Putamen (tissue), 1 donor: ENCODE data around the gene CLSTN2.

Experiments used
- DNase-seq: peaks from one replicate; pipeline ENCODE4 v3.0.0-alpha.2; 2016; ENCODE audit warnings: low spot score

The CLSTN2 gene

DNA sequence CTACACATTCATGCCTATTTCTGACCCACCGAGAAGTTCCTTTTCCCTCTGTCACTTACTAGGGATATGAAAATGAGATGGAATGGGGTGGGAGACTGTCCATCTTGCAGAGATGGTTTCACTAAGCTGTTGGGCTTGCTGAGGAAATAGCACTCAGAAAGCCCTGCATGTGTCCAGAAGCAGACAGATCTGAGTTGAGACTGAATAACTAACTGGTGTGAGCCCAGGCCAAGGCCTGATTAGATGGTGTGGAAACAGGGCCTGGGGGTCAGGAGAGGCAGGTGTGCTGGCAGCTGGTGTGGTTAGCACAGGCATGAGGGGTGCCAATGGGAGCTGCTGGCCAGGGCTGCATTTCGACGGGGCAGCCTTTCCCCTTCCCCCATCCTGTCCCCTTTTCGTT, 72.1 kb downstream of the CLSTN2 start:
- DNase-seq: no peak

DNA sequence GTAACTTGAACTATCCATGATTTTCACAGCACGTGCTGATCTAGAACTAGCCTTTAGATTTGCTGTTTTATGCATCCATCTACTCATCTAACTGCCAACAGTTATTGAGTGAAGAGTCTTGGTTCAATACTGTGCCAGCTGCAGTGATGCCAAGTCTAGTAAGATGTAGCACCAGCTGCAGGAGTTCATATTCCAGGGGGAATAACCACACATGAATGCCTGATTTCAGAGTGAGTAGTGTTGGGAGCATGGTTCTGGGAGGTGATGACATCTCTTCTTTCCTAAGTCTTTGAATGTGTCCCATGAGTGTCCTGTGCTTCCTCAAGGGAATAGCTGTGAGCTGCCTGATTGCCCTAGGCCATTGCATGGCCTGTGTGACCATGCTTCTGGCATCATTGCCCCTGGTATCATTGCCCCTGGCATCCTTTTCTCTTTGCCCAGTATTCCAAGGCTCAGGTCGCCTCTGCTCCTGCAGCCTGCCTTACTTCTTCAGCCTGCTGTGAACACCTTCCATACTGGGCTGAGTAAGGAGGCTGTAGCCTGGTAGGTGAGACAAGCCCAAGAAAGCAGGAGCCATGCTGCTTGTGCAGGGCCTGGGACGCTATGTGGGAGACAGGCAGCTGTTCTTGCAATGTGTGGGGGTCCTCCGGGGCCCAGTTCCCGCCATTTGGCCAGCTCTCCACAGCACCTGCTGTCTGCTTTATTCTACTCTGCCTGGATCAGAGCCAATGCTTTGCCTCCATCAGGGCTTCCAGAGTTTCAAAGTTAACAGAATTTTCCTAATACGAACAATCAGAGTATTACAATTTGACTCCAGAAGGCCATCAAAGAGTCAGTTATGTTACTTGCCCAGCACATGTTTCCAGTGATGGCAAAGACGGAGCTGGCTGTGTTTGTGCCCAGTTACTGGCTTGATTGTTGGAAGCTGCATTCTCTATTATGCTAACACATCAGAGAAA, 73.2 kb downstream of the CLSTN2 start:
- DNase-seq: peak; percentile 43

DNA sequence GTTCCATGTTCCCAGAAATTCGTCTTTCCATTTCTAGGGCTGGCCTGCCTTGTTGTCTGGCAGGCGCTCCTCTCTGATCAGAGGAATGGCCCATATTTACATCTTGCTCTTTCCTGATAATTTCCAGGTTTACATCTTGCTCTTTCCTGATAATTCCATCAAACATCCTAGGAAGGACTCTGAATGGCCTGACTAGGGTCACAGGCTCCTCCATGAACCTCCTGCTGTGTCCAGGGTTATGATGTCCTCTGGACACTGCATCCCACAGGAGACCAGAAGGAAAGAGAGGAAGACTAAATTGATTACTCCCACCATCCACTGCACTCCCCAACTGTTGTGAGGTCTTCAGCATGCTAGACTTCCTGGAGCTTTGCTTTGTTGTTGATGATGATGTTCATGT, 75.4 kb downstream of the CLSTN2 start:
- DNase-seq: no peak

DNA sequence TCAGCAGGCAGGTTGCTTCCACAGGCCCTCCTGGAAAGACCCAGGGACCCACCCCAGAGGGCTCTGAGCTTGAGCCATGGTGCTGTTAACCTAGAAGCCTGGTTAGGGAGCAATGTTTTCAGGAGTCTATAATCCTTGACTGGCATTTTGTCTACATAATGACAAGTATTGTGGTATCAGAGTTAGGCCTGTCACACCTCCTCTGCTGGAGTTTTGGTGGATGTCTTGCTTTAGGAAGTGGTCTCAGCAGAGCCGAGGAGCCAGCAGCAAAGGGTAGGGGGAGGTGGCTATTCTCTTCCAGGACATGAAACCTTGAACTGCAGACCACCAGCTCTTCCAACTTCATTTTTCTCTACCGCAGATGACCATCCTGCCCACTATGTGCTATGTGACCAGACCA, 76.1 kb downstream of the CLSTN2 start:
- DNase-seq: no peak

DNA sequence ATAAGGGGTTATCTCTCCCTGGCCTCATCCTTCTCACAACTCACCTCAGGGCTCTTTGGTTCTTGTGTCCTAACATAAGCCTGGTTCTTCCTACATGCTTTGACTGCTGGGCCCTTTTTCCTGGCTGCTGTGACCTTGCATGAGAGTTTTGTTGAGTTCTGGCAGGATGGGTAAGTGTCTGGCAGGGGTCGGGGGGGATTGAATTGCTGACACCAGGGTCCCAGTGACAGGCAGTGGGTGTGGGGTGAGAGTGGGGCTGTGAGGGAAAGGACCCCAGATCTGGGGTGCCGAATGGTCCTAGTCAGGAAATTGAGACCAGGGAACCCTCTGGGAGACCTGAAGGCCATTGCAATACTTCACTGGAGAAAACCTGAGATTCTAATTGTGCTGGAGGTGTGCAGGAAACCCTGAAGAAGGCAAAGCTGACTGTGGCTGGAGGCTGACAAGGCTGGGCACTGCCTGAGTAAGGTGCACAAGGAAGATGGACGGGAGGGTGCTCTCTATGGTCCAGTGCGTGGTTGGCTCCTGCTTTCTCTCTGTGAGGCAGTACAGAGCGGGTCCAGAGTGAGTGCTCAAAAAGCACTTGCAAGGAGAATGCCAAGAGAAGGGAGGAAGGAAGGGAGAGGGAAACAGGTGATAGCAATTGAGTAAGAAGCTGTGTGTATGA, 76.8 kb downstream of the CLSTN2 start:
- DNase-seq: no peak

DNA sequence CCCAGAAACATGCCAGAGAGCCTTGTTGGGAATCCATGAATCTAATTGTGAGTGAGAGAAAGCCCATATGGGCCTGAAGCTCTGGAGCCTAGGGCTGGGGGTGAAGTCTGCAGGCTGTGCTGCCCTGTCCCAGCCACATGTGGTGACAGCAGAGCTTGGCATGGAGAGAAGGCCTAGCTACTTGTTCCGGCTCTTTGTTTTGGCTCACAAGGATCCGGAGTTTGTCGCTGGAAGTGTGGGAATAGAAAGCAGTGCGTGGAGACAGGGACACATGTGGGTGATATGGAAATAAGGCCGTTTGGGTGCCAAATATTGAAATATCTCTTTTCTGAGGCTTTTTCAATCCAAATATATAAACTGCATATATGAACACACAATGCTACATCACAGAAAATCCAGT, 78.2 kb downstream of the CLSTN2 start:
- no peak for DNase-seq

DNA sequence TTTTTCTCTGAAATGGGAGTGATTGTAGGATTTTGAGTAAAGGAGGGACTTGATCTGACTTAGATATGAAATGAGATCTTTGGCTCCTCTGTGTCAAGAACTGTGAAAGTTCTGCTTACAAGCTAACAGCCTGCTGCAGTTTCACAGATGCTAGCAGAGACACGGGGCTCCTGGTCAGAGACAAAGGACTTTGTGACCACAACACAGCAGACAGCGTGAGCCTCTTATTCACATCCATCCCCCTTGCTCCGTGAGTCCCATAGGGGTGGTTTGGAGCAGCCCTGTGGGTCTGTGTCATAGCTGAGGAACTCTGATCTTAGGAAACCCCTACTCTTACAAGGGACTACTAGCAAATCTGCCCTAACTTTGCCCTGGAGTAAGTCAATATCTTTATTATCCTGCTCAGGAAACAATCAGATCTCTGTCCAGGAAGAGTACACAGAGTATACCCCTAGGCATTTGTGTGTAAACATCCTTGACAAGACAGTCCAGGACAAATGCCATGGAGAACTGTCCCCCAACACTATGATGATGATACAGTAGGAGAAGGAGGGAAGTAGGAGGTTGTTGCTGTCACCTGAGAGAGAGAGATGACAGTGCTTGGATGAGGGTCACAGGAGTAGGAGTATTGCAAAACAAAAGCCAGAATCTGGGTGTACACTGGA, 80.0 kb downstream of the CLSTN2 start:
- no peak for DNase-seq

DNA sequence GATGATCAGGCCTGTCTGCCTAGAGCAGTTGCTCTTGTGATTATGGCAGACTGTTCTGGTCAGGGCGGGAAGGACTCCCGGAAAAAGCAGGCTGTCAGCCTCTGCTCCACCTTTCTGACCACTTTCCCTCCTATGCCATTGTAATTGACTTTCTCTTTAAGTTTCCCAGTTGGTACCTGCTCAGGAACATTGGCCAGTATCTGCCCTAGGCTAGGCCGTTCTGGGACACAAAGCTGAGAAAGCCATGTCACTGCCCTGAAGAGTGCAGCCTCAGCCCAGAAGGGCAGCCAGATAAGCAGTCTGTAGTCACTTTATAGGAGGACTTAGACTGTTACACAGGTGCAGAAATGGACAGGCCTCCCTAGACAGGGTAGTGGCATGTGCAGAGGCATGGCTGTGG, 80.8 kb downstream of the CLSTN2 start:
- no peak for DNase-seq

DNA sequence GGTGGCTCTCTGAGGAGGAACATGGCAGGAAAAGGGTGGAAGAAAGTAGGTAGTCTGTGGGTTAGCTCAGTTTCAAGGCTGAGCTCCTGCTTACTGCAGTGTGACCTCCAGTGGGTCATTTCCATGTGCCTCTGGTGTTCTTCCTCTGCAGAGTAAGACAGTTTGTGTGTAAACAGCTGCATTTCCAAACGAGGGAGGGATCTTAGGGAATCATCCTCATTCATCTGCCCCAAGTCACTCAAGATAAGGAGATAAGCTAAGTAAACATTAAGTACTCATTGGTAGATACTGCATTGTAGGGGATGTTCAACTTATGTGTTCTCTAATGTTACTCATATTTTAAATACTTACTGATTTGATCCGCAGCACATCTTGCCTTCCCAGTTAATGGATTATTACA, 83.6 kb downstream of the CLSTN2 start:
- DNase-seq: no peak

DNA sequence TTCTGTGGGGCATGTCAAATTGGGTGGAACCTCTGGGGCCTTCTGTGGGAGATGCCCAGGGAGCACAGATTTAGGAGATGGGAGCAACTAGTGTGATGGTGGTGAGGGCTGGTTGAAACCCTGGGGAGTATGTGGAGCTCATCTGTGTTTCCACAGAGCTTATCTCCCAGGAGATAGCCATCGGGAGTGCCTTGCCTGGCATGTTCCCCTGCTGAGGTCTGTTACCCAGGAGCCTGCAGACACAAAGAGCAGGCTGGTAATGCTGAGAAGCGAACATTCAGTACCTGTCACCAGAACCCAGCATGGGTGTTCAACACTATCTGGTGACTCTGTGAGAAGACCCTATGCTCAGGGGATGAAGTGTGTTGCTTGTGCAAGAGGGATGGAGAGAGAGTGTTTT, 85.0 kb downstream of the CLSTN2 start:
- no peak for DNase-seq

DNA sequence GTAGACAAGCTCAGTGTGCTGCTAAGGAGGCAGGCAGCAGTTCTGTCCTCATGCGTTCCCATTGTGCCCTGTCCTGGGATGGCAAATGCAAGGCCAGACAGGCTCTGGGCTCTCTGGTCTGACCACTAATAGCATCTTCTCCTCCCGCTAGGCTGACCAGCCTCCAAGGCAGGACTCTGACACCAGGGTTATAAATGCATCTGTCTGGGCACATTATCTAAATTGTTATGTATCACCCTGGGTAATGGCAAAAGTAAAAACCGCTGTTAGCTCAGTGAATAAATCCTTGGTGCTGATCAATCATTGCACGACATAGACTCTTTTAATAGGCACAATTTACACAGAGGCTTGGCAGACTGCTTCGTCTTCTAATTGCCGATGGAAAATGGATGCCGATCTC, 85.6 kb downstream of the CLSTN2 start:
- DNase-seq: no peak

DNA sequence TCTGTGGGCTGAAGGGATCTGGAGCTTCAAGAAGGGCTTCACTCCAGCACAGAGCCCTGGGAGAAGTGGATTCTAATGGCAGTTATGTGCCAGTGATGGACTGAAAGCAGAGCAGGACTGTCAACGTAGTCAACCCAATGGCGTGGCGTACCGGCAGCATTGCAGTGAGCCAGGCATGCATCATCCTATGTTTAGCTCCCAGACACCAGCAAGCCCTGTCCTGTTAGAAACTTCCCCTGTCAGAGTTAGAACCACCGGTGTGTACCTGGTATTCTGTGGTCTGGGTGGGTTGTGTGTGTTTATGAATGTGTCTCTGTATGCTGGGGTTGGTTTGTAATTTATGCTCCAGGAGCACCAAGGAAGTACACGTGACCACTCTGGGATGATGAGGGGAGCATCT, 86.3 kb downstream of the CLSTN2 start:
- DNase-seq: no peak

DNA sequence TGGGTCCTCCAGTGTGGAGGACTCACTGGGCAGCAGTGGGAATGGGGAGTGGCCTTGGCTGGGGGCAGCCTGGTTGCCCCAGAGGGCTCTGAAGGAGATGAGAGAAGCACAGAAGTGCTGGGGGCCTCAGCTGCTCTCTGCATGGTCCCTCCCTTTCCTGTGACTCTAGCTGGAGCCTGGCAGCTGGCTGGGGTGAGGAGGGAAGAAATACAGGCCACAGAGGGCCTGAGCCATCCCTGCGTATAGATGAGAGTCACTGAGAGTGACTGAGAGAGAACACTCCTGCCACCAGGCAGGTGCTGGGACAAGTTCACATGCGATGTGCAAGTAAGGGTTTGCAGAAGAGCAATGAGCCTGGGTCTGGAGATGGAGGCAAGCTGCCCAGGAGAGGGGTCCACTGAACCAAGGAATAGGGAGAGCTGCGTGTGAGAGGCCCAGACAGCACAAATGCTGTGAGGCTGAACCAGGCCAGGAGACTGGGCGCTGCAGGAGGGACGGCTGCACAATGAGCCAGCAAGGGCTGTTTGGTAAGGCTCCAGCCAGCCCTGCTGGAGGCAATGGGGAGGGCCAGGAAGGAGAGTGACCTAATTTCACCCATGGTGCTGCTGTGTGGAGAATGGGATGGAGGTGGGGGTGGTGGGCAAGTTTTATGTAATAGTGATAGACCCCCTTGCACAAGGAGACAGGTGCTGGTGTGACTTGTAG, 87.2 kb downstream of the CLSTN2 start:
- peak; percentile 38 for DNase-seq

DNA sequence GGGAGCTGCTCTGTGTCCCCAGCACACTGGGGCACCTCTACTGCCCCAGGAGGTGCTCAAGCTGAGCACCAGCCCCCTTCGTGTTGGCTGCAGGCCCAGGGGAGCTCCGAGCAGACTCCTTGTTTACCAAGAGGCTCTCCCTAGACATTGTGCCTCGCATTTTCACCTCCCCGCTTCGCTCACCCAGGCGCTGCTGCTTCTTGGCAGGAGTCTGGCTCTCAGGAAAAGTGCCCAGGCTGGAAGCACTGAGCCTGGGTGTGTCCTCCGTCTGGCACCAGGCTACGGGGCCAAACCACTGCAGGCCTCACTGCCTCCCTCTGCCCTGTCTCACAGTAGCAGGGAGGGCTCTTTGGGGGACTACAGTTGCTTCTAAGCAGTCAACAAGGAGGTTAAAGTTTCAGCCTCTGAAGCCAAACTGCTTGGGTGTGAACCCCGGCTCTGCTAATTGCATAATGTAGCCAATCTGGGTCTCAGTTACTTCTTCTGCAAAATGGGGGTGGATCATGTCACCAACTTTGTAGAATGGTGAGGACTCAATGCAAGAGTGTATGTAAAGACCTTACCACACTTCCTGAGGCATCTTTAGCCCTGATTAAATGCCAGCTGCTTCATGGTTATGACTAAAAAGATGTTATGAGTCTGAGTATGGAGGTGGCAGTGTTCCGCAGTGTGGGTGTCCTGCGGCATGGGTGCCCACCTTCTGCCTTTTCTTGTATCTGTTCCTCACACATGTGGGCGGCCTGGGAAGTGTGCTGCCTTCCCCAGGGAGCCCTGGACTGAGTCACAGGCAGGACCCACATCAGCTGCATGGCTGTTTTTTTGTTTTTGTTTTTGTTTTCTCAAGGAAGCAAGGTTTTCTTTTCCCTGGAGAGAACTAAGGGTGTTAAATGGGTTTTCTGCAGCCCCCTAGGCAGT, 88.9 kb downstream of the CLSTN2 start:
- peak; percentile 73 for DNase-seq

DNA sequence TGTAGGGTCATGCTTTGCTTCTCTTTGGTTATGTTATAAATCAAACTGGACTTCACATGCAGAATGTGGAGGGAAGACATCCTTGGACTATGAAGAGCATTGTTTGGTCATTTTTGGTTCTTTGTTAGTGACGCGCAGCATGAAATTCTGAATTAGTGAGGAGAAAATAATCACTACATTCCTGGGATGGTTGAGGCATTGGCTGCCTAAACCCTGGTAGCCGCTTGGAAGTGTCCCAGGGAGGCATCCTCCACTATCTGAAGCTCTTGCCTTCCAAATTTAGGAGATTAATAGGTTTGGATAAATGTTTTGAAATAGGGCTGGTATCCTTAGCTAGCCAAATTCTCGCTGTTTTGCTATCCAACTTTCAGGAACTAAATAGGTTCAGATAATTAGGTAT, 96.2 kb downstream of the CLSTN2 start:
- no peak for DNase-seq

DNA sequence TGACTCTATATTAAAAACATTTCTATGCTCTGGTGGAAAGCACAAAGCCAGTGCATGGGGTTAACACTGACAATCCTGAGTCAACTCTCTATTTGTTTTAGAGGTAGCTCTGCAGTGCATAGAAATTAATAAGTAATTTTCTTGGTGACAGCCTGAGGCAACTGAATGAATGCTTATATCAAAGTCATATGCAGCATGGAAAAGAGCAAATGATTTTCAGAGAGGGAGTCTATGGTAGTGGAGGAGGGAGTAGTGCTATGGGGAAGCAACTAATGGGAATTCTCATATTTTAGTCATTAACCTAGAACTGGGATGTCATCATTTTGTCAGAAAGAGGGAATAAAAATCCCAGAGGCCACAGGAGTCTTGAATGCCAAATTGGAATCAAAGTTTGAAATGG, 99.1 kb downstream of the CLSTN2 start:
- no peak for DNase-seq

DNA sequence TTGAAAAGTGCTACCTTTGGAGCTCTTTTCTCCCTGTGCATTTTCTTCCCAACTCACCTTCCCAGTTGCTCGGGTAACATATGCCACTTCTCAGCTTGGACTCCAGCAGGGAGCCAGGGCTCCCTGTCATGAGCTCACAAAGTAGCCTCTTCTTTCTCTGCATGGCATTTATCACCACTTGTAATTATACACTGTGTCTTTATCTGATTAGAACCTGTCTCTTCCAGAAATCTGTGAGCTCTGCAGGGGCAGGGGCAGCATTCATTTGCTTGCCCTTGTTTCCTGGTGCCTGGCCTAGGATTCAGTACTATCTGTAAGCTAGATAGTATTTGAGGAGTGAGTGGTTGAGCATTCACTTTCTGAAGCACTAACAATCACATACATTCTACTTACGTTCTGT, 100.9 kb downstream of the CLSTN2 start:
- DNase-seq: no peak

DNA sequence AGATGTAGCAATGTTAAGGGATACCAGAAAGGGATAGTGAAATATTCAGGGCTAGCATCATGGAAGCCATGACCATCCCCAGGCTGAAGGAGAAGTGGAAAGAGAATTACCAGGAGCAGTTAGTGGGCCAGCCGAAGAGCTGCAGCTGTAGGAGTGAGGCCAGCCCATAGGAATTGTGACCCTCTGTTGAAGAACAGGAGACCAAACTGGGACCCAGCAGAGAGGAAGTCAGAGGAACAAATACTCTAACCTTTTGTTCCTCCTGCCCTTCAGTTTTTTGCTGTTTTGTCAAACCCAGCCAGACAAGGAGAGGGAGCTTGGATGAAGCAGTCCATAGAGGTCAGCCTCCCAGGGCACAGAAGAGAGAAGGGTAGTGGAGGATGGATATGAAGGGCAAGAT, 115.4 kb downstream of the CLSTN2 start:
- no peak for DNase-seq

DNA sequence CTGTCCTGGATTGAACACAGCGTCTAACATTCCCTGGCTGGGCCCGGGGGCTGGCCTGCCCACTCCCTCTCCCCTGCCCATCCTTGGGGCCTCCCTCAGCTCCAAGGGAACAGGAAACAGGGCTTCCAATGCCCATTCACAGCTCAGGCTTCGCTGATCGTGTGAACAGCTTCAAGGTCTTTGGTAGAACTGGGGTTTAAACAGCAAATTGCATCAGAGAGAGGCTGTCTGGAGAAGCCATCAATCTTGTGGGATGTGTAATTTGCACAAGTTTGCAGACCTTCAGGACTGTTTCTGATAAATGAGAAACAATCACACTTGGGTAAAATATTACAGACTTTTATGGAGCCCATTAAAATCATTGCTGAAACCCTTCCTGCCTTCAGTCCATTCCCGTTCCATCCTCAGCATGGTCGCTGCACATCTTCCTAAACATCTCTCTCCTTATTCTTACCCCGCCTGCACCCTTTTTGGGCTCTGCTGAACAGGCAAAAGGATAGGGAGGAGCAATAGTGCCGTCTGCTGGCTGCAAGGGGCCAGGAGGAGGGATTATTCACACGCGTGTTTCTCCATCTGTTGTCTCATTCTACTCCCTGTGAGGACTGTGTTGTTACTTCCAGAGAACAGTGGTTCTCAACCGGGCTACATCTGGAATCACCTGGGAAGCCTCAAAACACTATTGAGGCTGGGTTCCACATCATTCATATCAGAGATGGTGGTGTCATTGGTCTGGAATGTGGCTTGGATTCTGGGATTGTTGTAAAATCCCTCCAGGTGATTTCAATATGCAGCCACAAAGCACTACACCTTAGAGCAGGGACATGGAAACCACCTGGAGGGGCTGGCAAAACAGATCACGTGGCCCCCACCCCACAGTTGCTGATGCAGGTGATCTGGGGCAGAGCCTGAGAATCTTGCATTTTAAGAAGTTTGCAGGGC, 116.3 kb downstream of the CLSTN2 start:
- DNase-seq: peak; percentile 12
